ENCODE results near the gene C6orf132.
"Not testable (repeated sequence)": the region's sequence is repeated elsewhere in the genome, so short reads cannot be mapped to it uniquely, and the experiment has no call there.

Gene C6orf132

GRCh38 chr6:42158631-42159030 is 16.2 kb upstream of the C6orf132 start:
- no peak for DNase-seq

- no peak for DNase-seq
Measured at GRCh38 chr6:42158011-42158410, 15.6 kb upstream of the C6orf132 start.

GRCh38 chr6:42156638-42157037 is 14.2 kb upstream of the C6orf132 start:
- no peak for DNase-seq

GRCh38 chr6:42155293-42155692 is 12.9 kb upstream of the C6orf132 start:
- no peak for DNase-seq

- no peak for DNase-seq
Measured at GRCh38 chr6:42154461-42155209, 12.2 kb upstream of the C6orf132 start.

- DNase-seq = no peak
Measured at GRCh38 chr6:42153921-42154320, 11.5 kb upstream of the C6orf132 start.

GRCh38 chr6:42152528-42153213 is 10.3 kb upstream of the C6orf132 start:
- DNase-seq = not testable (repeated sequence)

- DNase-seq = no peak
Measured at GRCh38 chr6:42152024-42152423, 9.6 kb upstream of the C6orf132 start.

GRCh38 chr6:42150254-42150653 is 7.8 kb upstream of the C6orf132 start:
- no peak for DNase-seq

- no peak for DNase-seq
Measured at GRCh38 chr6:42148058-42148457, 5.6 kb upstream of the C6orf132 start.

GRCh38 chr6:42147138-42147562 is 4.7 kb upstream of the C6orf132 start:
- DNase-seq = no peak

- DNase-seq = no peak
Measured at GRCh38 chr6:42141603-42142117, 760 bp downstream of the C6orf132 start.

- DNase-seq = no peak
Measured at GRCh38 chr6:42140756-42141602, 1.4 kb downstream of the C6orf132 start.

- no peak for DNase-seq
Measured at GRCh38 chr6:42140032-42140431, 2.4 kb downstream of the C6orf132 start.

GRCh38 chr6:42138630-42139619 is 3.5 kb downstream of the C6orf132 start:
- no peak for DNase-seq

GRCh38 chr6:42138190-42138589 is 4.2 kb downstream of the C6orf132 start:
- DNase-seq = no peak

- no peak for DNase-seq
Measured at GRCh38 chr6:42137194-42137753, 5.1 kb downstream of the C6orf132 start.

GRCh38 chr6:42136508-42137193 is 5.8 kb downstream of the C6orf132 start:
- DNase-seq = no peak

- no peak for DNase-seq
Measured at GRCh38 chr6:42135722-42136121, 6.7 kb downstream of the C6orf132 start.

GRCh38 chr6:42135161-42135560 is 7.3 kb downstream of the C6orf132 start:
- DNase-seq = no peak

GRCh38 chr6:42133926-42134325 is 8.5 kb downstream of the C6orf132 start:
- no peak for DNase-seq

All from NCI-H2081 (cell line).